Caco-2 (cell line): ENCODE measurements around the gene EAF1. TPM values are rescaled to one million over a fixed set of nuclear protein-coding genes. Genes with fewer than 3 reads are reported as not detected.
"Not testable (repeated sequence)": the region's sequence is repeated elsewhere in the genome, so short reads cannot be mapped to it uniquely, and the experiment has no call there.

Experiments used
- BruUV-seq: library from RNA; stranded (reverse); fragments of 400-500 nt; replicated peaks from 2 replicates; lab custom pipeline; 2021; lab: Mats Ljungman, UMichigan
- CTCF ChIA-PET: fragments of 300-600 bp; sonication (Branson Sonifier 250); formaldehyde crosslinking; loops from one replicate; lab custom pipeline; 2022; ENCODE audit warnings: antibody characterized with exemption; lab: Charles Lee
- POLR2A ChIA-PET: fragments of 300-600 bp; sonication (Branson Sonifier 250); formaldehyde crosslinking; loops from one replicate; lab custom pipeline; 2022; ENCODE audit warnings: antibody characterized with exemption; lab: Charles Lee
- DNase-seq, 2 experiments: peaks; one replicate each; pipeline versions ENCODE4 v3.0.0 to v3.0.0-alpha.2; 2020 to 2022
- H3K27me3 ChIP-seq: replicated peaks from 2 replicates; pipeline ENCODE4 v1.6.0; 2011; ENCODE audit warnings: low read length; ENCODE audit not compliant: control insufficient read depth, insufficient read depth
- H3K36me3 ChIP-seq: 2 replicates; pipeline ENCODE4 v1.5.1; 2011; ENCODE audit warnings: low read length; ENCODE audit not compliant: control insufficient read depth, insufficient read depth
- H3K4me1 ChIP-seq: fragments of 250-450 bp; sonication (Bioruptor Pico); 2 replicates; pipeline ENCODE4 v1.5.1; 2020; ENCODE audit warnings: mild to moderate bottlenecking
- H3K4me3 ChIP-seq: 2 replicates; pipeline ENCODE4 v1.5.1; 2011; ENCODE audit warnings: low read depth, mild to moderate bottlenecking, control low read depth, low read length
- H3K9me3 ChIP-seq: fragments of 250-450 bp; sonication (Bioruptor Pico); 2 replicates; pipeline ENCODE4 v1.5.1; 2020; ENCODE audit warnings: mild to moderate bottlenecking, moderate library complexity
- H3K27ac Mint-ChIP-seq: one replicate; pipeline ENCODE4 v1.8.0; 2022; ENCODE audit warnings: mixed read lengths; ENCODE audit not compliant: unreplicated experiment
- H3K27me3 Mint-ChIP-seq: one replicate; pipeline ENCODE4 v1.8.0; 2022; ENCODE audit warnings: mixed read lengths; ENCODE audit not compliant: insufficient read depth, unreplicated experiment
- H3K36me3 Mint-ChIP-seq: one replicate; pipeline ENCODE4 v1.8.0; 2022; ENCODE audit warnings: mild to moderate bottlenecking, mixed read lengths; ENCODE audit not compliant: insufficient read depth, unreplicated experiment
- H3K4me1 Mint-ChIP-seq: one replicate; pipeline ENCODE4 v1.8.0; 2022; ENCODE audit warnings: low read depth, mixed read lengths; ENCODE audit not compliant: unreplicated experiment
- H3K4me3 Mint-ChIP-seq: one replicate; pipeline ENCODE4 v1.8.0; 2022; ENCODE audit warnings: mild to moderate bottlenecking, moderate library complexity, mixed read lengths; ENCODE audit not compliant: unreplicated experiment
- H3K9me3 Mint-ChIP-seq: one replicate; pipeline ENCODE4 v1.8.0; 2022; ENCODE audit warnings: mixed read lengths; ENCODE audit not compliant: unreplicated experiment
- intact Hi-C: fragments of 100-400 bp; cut with micrococcal nuclease; formaldehyde crosslinking; loops from one replicate; pipeline ENCODE4 v1.10.0; 2022; ENCODE audit not compliant: unreplicated experiment
- total RNA-seq: library from RNA; stranded (reverse); gene quantifications from 2 replicates; pipeline ENCODE4 v1.2.3, GENCODE V29; 2022
- TF ChIP-seq, protein P1 (sequence below), 2 experiments: fragments of 200-600 bp in 1 of 2; IDR thresholded peaks; 1 replicate in 1 of 2; 2 replicates in 1 of 2; pipeline versions ENCODE4 v1.5.1 to v1.8.0; 2011 to 2022; ENCODE audit warnings: antibody characterized with exemption in 1 of 2, control low read depth in 1 of 2, inconsistent platforms in 1 of 2, low read depth in 1 of 2, low read length in 1 of 2, mild to moderate bottlenecking in 1 of 2, moderate library complexity in 1 of 2; ENCODE audit not compliant: insufficient read depth in 1 of 2, severe bottlenecking in 1 of 2, unreplicated experiment in 1 of 2

EAF1 gene
- total RNA-seq, 1 experiment from 2014 or later, result 33.5 TPM

GRCh38 chr3:15409239-15409638, 18.2 kb upstream of the EAF1 start:
- ChIA-PET CTCF (no interaction called here), POLR2A (no interaction called here)
- H3K4me3 ChIP-seq, result no peak overlapping the region
- Mint-ChIP-seq H3K4me3 (no peak overlapping the region), H3K27me3 (no peaks in the 10 kb centered on the region), H3K27ac (no peak overlapping the region), H3K36me3 (peaks cover 8% of the 10 kb centered on the region), H3K9me3 (no peaks in the 10 kb centered on the region), H3K4me1 (no peaks in the 10 kb centered on the region)
- DNase-seq, result no peak
- intact Hi-C loops, result loop anchor here (5.0 to 10.0 kb wide), 2 partner anchors 148 to 304 kb away; no protein-coding TSS in a partner anchor
- no peaks in the 10 kb centered on the region for H3K27me3 ChIP-seq
- no peaks in the 10 kb centered on the region for H3K4me1 ChIP-seq
- no peaks in the 10 kb centered on the region for H3K9me3 ChIP-seq
- TF ChIP-seq, protein P1, sequence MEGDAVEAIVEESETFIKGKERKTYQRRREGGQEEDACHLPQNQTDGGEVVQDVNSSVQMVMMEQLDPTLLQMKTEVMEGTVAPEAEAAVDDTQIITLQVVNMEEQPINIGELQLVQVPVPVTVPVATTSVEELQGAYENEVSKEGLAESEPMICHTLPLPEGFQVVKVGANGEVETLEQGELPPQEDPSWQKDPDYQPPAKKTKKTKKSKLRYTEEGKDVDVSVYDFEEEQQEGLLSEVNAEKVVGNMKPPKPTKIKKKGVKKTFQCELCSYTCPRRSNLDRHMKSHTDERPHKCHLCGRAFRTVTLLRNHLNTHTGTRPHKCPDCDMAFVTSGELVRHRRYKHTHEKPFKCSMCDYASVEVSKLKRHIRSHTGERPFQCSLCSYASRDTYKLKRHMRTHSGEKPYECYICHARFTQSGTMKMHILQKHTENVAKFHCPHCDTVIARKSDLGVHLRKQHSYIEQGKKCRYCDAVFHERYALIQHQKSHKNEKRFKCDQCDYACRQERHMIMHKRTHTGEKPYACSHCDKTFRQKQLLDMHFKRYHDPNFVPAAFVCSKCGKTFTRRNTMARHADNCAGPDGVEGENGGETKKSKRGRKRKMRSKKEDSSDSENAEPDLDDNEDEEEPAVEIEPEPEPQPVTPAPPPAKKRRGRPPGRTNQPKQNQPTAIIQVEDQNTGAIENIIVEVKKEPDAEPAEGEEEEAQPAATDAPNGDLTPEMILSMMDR (IDR thresholded peaks at IDR 0.05; ENCODE audit: insufficient read depth in 1 of 2, low read depth in 1 of 2, low read length in 1 of 2, severe bottlenecking in 1 of 2, unreplicated experiment in 1 of 2), result no peak
- no peaks in the 10 kb centered on the region for H3K36me3 ChIP-seq
- BruUV-seq, result no TSS peak

- CTCF ChIA-PET, result no interaction called here
- H3K4me3 ChIP-seq, result no peak overlapping the region
Observed at GRCh38 chr3:15409774-15410173, 17.6 kb upstream of the EAF1 start.

GRCh38 chr3:15410966-15411365, 16.4 kb upstream of the EAF1 start:
- H3K4me3 Mint-ChIP-seq, DNase-seq, H3K36me3 ChIP-seq, BruUV-seq, H3K9me3 Mint-ChIP-seq, H3K9me3 ChIP-seq, intact Hi-C loops, POLR2A ChIA-PET, H3K27ac Mint-ChIP-seq, CTCF ChIA-PET, H3K27me3 ChIP-seq, H3K4me1 ChIP-seq, H3K4me1 Mint-ChIP-seq, H3K4me3 ChIP-seq, H3K27me3 Mint-ChIP-seq: not testable (repeated sequence)
- H3K36me3 Mint-ChIP-seq, result peaks cover 24% of the 10 kb centered on the region

More at GRCh38 chr3:15409774-15410173, 17.6 kb upstream of the EAF1 start:
- H3K36me3 ChIP-seq, result no peaks in the 10 kb centered on the region; the same call in 1 of the 2 replicates
- Mint-ChIP-seq H3K27me3 (no peaks in the 10 kb centered on the region), H3K9me3 (no peaks in the 10 kb centered on the region), H3K36me3 (peaks cover 14% of the 10 kb centered on the region), H3K4me3 (no peak overlapping the region), H3K27ac (no peak overlapping the region), H3K4me1 (no peaks in the 10 kb centered on the region)
- no peaks in the 10 kb centered on the region for H3K27me3 ChIP-seq
- POLR2A ChIA-PET, result no interaction called here
- intact Hi-C loops, result loop anchor here (5.0 to 10.0 kb wide), 2 partner anchors 148 to 305 kb away; no protein-coding TSS in a partner anchor
- no peaks in the 10 kb centered on the region for H3K4me1 ChIP-seq
- TF ChIP-seq, protein P1 (IDR thresholded peaks at IDR 0.05; ENCODE audit: insufficient read depth in 1 of 2, low read depth in 1 of 2, low read length in 1 of 2, severe bottlenecking in 1 of 2, unreplicated experiment in 1 of 2), result no peak
- no TSS peak for BruUV-seq
- no peak for DNase-seq
- no peaks in the 10 kb centered on the region for H3K9me3 ChIP-seq

GRCh38 chr3:15420871-15421270, 6.5 kb upstream of the EAF1 start:
- TF ChIP-seq, protein P1 (IDR thresholded peaks at IDR 0.05; ENCODE audit: insufficient read depth in 1 of 2, low read depth in 1 of 2, low read length in 1 of 2, severe bottlenecking in 1 of 2, unreplicated experiment in 1 of 2), result no peak
- intact Hi-C loops, result no loop called here
- CTCF ChIA-PET, result no interaction called here
- Mint-ChIP-seq H3K27me3 (no peaks in the 10 kb centered on the region), H3K27ac (no peak overlapping the region), H3K9me3 (no peaks in the 10 kb centered on the region), H3K36me3 (peaks cover 18% of the 10 kb centered on the region), H3K4me1 (no peaks in the 10 kb centered on the region), H3K4me3 (no peak overlapping the region)
- no peak overlapping the region for H3K4me3 ChIP-seq
- H3K4me1 ChIP-seq, result no peaks in the 10 kb centered on the region
- no peaks in the 10 kb centered on the region for H3K36me3 ChIP-seq
- no peak for DNase-seq
- H3K9me3 ChIP-seq, result no peaks in the 10 kb centered on the region
- no peaks in the 10 kb centered on the region for H3K27me3 ChIP-seq
- no TSS peak for BruUV-seq
- POLR2A ChIA-PET, result no interaction called here
